HG02588 (cell line): ENCODE results near the gene MSH5.
"Not testable (repeated sequence)": the region's sequence is repeated elsewhere in the genome, so short reads cannot be mapped to it uniquely, and the experiment has no call there.

Experiments
- ATAC-seq: cut with Tn5 transposase; IDR thresholded peaks from one replicate; pipeline ENCODE4 v1.9.1; 2021; ENCODE audit warnings: mild to moderate bottlenecking, moderate library complexity; ENCODE audit not compliant: unreplicated experiment

Gene MSH5

GRCh38 chr6:31739639-31740396 is at the start of gene MSH5:
MSH5 (plus strand) TSS chr6:31740005; CDS start chr6:31740467, 462 bp downstream.
- ATAC-seq = peak; percentile 66

- ATAC-seq = no peak
Observed at GRCh38 chr6:31690231-31691077, 49.4 kb upstream of the MSH5 start.

GRCh38 chr6:31691078-31691463 is 48.7 kb upstream of the MSH5 start:
- ATAC-seq = no peak

GRCh38 chr6:31691564-31692108 is 48.2 kb upstream of the MSH5 start:
- ATAC-seq = no peak

GRCh38 chr6:31692353-31692752 is 47.5 kb upstream of the MSH5 start:
- ATAC-seq = no peak

- no peak for ATAC-seq
Observed at GRCh38 chr6:31692886-31693285, 46.9 kb upstream of the MSH5 start.

GRCh38 chr6:31693535-31693934 is 46.3 kb upstream of the MSH5 start:
- no peak for ATAC-seq

GRCh38 chr6:31697555-31697954 is 42.2 kb upstream of the MSH5 start:
- no peak for ATAC-seq

- ATAC-seq = no peak
Observed at GRCh38 chr6:31700740-31701401, 38.9 kb upstream of the MSH5 start.

- ATAC-seq = no peak
Observed at GRCh38 chr6:31701666-31702404, 38.0 kb upstream of the MSH5 start.

- ATAC-seq = no peak
Observed at GRCh38 chr6:31702405-31702818, 37.4 kb upstream of the MSH5 start.

- peak; percentile 89 for ATAC-seq
Observed at GRCh38 chr6:31702819-31703716, 36.7 kb upstream of the MSH5 start, which contains the start of gene ABHD16A. ABHD16A (minus strand) TSS chr6:31703324; CDS start chr6:31703281, 43 bp downstream.

- ATAC-seq = no peak
Observed at GRCh38 chr6:31705931-31706330, 33.9 kb upstream of the MSH5 start.

- ATAC-seq = no peak
Observed at GRCh38 chr6:31706599-31706998, 33.2 kb upstream of the MSH5 start, which contains the start of gene LY6G6F. LY6G6F (plus strand) TSS chr6:31706866; CDS start chr6:31706907, 41 bp downstream.

GRCh38 chr6:31707701-31708100 is 32.1 kb upstream of the MSH5 start:
- ATAC-seq = no peak

- no peak for ATAC-seq
Observed at GRCh38 chr6:31708224-31708623, 31.6 kb upstream of the MSH5 start.

GRCh38 chr6:31709157-31709556 is 30.6 kb upstream of the MSH5 start:
- not testable (repeated sequence) for ATAC-seq

GRCh38 chr6:31710523-31711219 is 29.1 kb upstream of the MSH5 start:
- ATAC-seq = no peak

- ATAC-seq = no peak
Observed at GRCh38 chr6:31711233-31711632, 28.6 kb upstream of the MSH5 start.
